Fibroblast of mammary gland (primary cell): ENCODE measurements around the gene VCAN.
A peak's percentile ranks its signal among the peaks of the same experiment; 100 is the strongest.

Experiments
- DNase-seq: peaks from one replicate; pipeline ENCODE4 v3.0.0-alpha.2; 2010; ENCODE audit warnings: low read depth
- H3K4me3 ChIP-seq: 2 replicates; pipeline ENCODE4 v1.5.1; 2011; ENCODE audit warnings: low read depth, mild to moderate bottlenecking, low read length, moderate library complexity; ENCODE audit not compliant: control insufficient read depth
- CTCF ChIP-seq: conservative IDR thresholded peaks from 2 replicates; pipeline ENCODE4 v1.5.1; 2011; ENCODE audit warnings: low read depth, low read length, inconsistent platforms; ENCODE audit not compliant: control insufficient read depth, insufficient read depth

VCAN gene

DNA sequence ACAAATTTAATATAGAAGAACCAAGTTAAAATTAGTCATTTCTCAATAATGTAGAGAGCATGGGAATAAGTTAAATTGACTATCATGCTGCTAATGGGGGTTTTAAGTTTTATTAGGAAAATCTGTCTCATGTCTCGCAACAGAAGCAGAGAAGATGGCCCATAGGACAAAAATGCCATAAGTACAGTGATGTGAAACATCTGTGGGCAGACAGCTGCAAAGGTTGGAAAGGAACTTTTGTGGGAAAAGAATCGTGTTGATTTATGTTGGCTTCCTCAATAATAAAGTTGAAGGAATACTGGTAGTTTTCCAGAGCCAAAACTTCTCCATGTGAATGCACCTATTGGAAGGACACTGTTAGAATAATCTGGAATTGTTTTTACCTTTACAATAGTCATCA, 44.8 kb downstream of the VCAN start:
- no peak overlapping the region for H3K4me3 ChIP-seq
- peak; percentile 41 for DNase-seq
- TF ChIP-seq CTCF: no peak

- H3K4me3 ChIP-seq: no peak overlapping the region
- TF ChIP-seq CTCF: peak; percentile 26
- no peak for DNase-seq
Observed at GRCh38 chr5:83517072-83517687, 45.6 kb downstream of the VCAN start.

DNA sequence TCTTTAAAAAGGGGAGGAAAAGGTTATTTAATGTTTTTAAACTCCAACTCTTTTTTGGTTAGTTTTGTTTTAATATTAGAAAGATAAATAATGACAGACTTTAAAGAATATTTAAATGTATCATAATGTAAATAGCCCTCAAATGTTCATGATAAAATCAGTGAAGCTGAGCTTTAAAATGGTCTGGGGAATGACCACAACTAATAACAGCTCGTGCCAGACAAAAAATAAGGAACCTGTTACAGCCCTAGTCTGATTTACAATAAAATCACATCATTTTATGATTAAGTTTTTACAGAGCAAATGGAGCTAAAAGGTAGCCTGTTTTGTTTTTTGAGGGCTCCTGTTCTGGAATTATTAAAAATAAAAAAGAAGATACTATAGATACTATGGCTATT, 46.1 kb downstream of the VCAN start:
- DNase-seq: no peak
- H3K4me3 ChIP-seq: no peak overlapping the region
- no peak for TF ChIP-seq CTCF

- TF ChIP-seq CTCF: no peak
- H3K4me3 ChIP-seq: no peak overlapping the region
- DNase-seq: peak; percentile 34
Observed at GRCh38 chr5:83518319-83519061, 46.9 kb downstream of the VCAN start.

GRCh38 chr5:83522446-83522845, 50.9 kb downstream of the VCAN start:
- H3K4me3 ChIP-seq: no peak overlapping the region
- no peak for TF ChIP-seq CTCF
- DNase-seq: no peak

DNA sequence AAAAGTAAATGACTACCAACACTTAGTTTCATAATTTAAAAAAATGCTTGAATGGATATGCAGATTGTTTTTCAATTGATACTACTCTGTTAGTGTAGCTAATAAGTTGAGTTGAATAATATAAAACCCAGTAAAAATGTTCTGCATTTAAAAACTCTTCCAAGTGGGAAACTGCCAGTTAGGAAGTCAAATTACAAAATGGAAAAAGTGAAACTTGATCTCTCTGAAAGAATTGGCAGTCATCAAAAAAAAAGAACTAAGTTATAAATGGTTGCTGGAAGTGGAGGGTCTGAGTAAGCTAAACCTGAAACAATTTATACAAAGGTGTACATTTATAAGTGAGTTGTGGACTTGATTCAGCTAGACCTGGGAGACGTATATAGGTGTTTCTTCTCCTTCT, 52.4 kb downstream of the VCAN start:
- TF ChIP-seq CTCF: no peak
- H3K4me3 ChIP-seq: no peak overlapping the region
- DNase-seq: no peak

GRCh38 chr5:83524345-83524744, 52.8 kb downstream of the VCAN start:
- no peak overlapping the region for H3K4me3 ChIP-seq
- DNase-seq: no peak
- no peak for TF ChIP-seq CTCF
